WTC11 (cell line): ENCODE measurements around the gene MYOZ1. TPM values are rescaled to one million over a fixed set of nuclear protein-coding genes. Genes with fewer than 3 reads are reported as not detected.

ENCODE experiments used
- ATAC-seq: fragments of 200-7000 bp; cut with Tn5 transposase; 2 replicates; pipeline ENCODE4 v1.10.0; 2021; ENCODE audit warnings: mild to moderate bottlenecking, moderate library complexity
- CTCF ChIA-PET: fragments of 300-600 bp; sonication (Branson Sonifier 250); formaldehyde crosslinking; loops from one replicate; lab custom pipeline; 2021; ENCODE audit warnings: antibody characterized with exemption; lab: Charles Lee
- POLR2A ChIA-PET: fragments of 350-600 bp; sonication (Branson Sonifier 250); formaldehyde crosslinking; loops from one replicate; lab custom pipeline; 2021; ENCODE audit warnings: antibody characterized with exemption; lab: Charles Lee
- DNase-seq: peaks from one replicate; pipeline ENCODE4 v3.0.0; 2021; ENCODE audit warnings: low spot score
- H3K27ac Mint-ChIP-seq: 2 replicates; pipeline ENCODE4 v1.8.0; 2021; ENCODE audit warnings: mixed read lengths
- H3K27me3 Mint-ChIP-seq: 2 replicates; pipeline ENCODE4 v1.8.0; 2021; ENCODE audit warnings: low read depth, mild to moderate bottlenecking, moderate library complexity, mixed read lengths
- H3K36me3 Mint-ChIP-seq: 2 replicates; pipeline ENCODE4 v1.8.0; 2021; ENCODE audit warnings: mixed read lengths
- H3K4me1 Mint-ChIP-seq: 2 replicates; pipeline ENCODE4 v1.8.0; 2022; ENCODE audit warnings: mixed read lengths
- H3K4me3 Mint-ChIP-seq: 2 replicates; pipeline ENCODE4 v1.8.0; 2021; ENCODE audit warnings: mild to moderate bottlenecking, moderate library complexity, mixed read lengths
- H3K9me3 Mint-ChIP-seq: 2 replicates; pipeline ENCODE4 v1.8.0; 2021; ENCODE audit warnings: mixed read lengths
- FOXJ3 ChIP-seq: sonication (generic); formaldehyde crosslinking; IDR thresholded peaks from 2 replicates; pipeline ENCODE4 v1.9.0; 2021; ENCODE audit warnings: missing genetic modification reagents, mild to moderate bottlenecking, borderline replicate concordance
- GRHL2 ChIP-seq: fragments of 250-450 bp; sonication (Bioruptor Pico); IDR thresholded peaks from 2 replicates; pipeline ENCODE4 v1.8.0; 2022; ENCODE audit warnings: mild to moderate bottlenecking, moderate library complexity; ENCODE audit not compliant: insufficient replicate concordance, severe bottlenecking
- IRF2 ChIP-seq: sonication (generic); formaldehyde crosslinking; IDR thresholded peaks from 2 replicates; pipeline ENCODE4 v1.8.0; 2022; ENCODE audit warnings: low read depth, missing genetic modification reagents, borderline replicate concordance
- JUN ChIP-seq: sonication (generic); formaldehyde crosslinking; IDR thresholded peaks from 2 replicates; pipeline ENCODE4 v1.8.0; 2023; ENCODE audit warnings: mild to moderate bottlenecking, missing genetic modification reagents
- MYBL2 ChIP-seq: sonication (generic); formaldehyde crosslinking; IDR thresholded peaks from 2 replicates; pipeline ENCODE4 v1.8.1; 2023; ENCODE audit warnings: mild to moderate bottlenecking, moderate library complexity, missing genetic modification reagents
- NFYB ChIP-seq: sonication (generic); formaldehyde crosslinking; conservative IDR thresholded peaks from 2 replicates; pipeline ENCODE4 v1.8.0; 2022; ENCODE audit warnings: low read depth, missing genetic modification reagents
- NR3C1 ChIP-seq: sonication (generic); formaldehyde crosslinking; conservative IDR thresholded peaks from 2 replicates; pipeline ENCODE4 v1.8.1; 2023; ENCODE audit warnings: low read depth, mild to moderate bottlenecking, missing genetic modification reagents
- PRRX2 ChIP-seq: fragments of 250-450 bp; sonication (Bioruptor Pico); IDR thresholded peaks from 2 replicates; pipeline ENCODE4 v1.8.0; 2021; ENCODE audit warnings: mild to moderate bottlenecking
- TP53 ChIP-seq: sonication (generic); formaldehyde crosslinking; IDR thresholded peaks from 2 replicates; pipeline ENCODE4 v1.8.1; 2023; ENCODE audit warnings: mild to moderate bottlenecking, missing genetic modification reagents
- ZNF138 ChIP-seq: sonication (generic); formaldehyde crosslinking; conservative IDR thresholded peaks from 2 replicates; pipeline ENCODE4 v1.8.1; 2022; ENCODE audit warnings: mild to moderate bottlenecking, moderate library complexity, missing genetic modification reagents
- ZNF263 ChIP-seq: sonication (generic); formaldehyde crosslinking; IDR thresholded peaks from 2 replicates; pipeline ENCODE4 v1.8.1; 2022; ENCODE audit warnings: low read depth, mild to moderate bottlenecking, moderate library complexity, missing genetic modification reagents
- ZNF317 ChIP-seq: sonication (generic); formaldehyde crosslinking; IDR thresholded peaks from 2 replicates; pipeline ENCODE4 v1.8.1; 2023; ENCODE audit warnings: low read depth, mild to moderate bottlenecking, moderate library complexity, missing genetic modification reagents, borderline replicate concordance
- ZNF671 ChIP-seq: fragments of 250-450 bp; sonication (Bioruptor Pico); IDR thresholded peaks from 2 replicates; pipeline ENCODE4 v1.8.0; 2021; ENCODE audit warnings: mild to moderate bottlenecking
- total RNA-seq: library from RNA; stranded (reverse); gene quantifications from 3 replicates; pipeline ENCODE4 v1.2.3, GENCODE V29; 2021
- TF ChIP-seq, protein P1 (sequence below): sonication (generic); formaldehyde crosslinking; IDR thresholded peaks from 2 replicates; pipeline ENCODE4 v1.8.1; 2022; ENCODE audit warnings: mild to moderate bottlenecking, moderate library complexity, missing genetic modification reagents
- TF ChIP-seq, protein P2 (sequence below): fragments of 200-600 bp; IDR thresholded peaks from 2 replicates; pipeline ENCODE4 v1.8.0; 2022; ENCODE audit warnings: antibody characterized with exemption
- TF ChIP-seq, protein P3 (sequence below): sonication (generic); formaldehyde crosslinking; IDR thresholded peaks from 2 replicates; pipeline ENCODE4 v1.8.1; 2023; ENCODE audit warnings: mild to moderate bottlenecking, moderate library complexity, missing genetic modification reagents
- TF ChIP-seq, protein P4 (sequence below): sonication (generic); formaldehyde crosslinking; IDR thresholded peaks from 2 replicates; pipeline ENCODE4 v1.8.1; 2022; ENCODE audit warnings: mild to moderate bottlenecking, missing genetic modification reagents, moderate library complexity, borderline replicate concordance
- TF ChIP-seq, protein P5 (sequence below): sonication (generic); formaldehyde crosslinking; IDR thresholded peaks from 2 replicates; pipeline ENCODE4 v1.8.1; 2023; ENCODE audit warnings: mild to moderate bottlenecking, missing genetic modification reagents, moderate library complexity
- TF ChIP-seq, protein P6 (sequence below): fragments of 250-450 bp; sonication (Bioruptor Pico); IDR thresholded peaks from 2 replicates; pipeline ENCODE4 v1.8.0; 2021; ENCODE audit warnings: mild to moderate bottlenecking
- TF ChIP-seq, protein P7 (sequence below): sonication (generic); formaldehyde crosslinking; IDR thresholded peaks from 2 replicates; pipeline ENCODE4 v1.8.1; 2023; ENCODE audit warnings: mild to moderate bottlenecking, missing genetic modification reagents, borderline replicate concordance

The MYOZ1 gene
- total RNA-seq, 1 experiment from 2014 or later, result 3.0 TPM

DNA sequence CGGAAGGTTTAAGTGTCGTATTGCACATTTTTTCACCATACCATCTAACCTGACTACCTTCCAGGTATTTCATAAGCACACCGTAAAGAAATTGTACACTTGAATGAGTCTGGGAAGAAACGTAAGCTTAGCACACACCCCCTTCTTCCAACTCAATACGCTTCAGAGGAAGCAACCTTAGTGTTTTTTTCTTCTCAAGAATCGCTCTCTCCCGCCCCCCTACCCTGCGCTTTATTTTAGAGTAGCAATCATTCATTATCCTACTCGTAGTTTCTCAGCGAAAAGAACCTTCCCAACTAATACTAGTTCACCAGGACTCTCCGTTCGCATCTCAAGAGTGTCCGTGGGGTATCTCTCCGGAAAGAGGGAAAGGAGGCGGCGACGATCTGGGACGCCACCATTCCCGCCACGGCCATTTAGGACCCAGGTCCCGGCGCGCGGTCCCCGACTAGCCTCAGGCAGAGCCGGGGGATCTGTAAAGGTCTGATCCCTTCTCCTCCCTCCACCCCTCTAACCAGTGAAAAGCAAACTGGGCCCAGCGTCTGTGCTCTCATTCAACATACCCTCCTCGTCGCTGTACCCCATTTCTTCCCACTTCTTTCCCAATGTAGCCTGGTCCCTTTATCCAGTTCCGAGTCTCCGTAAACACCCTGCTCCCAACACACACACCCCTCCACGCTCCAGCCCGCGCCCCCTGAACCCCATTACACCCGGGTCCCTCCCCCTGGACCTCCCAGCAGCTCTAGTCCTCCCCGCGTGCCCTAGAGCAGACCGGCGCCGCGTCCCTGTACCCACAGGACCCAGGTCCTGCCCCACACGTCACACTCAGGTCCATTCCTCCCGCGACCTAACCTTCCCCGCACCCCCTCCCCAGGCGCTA is 16.0 kb downstream of the MYOZ1 start:
- peak; percentile 77 for ATAC-seq
- Mint-ChIP-seq H3K4me3 (peak overlapping the region; percentile 97), H3K4me1 (peaks cover 20% of the 10 kb centered on the region), H3K27ac (peak overlapping the region; percentile 99), H3K9me3 (no peaks in the 10 kb centered on the region), H3K36me3 (no peaks in the 10 kb centered on the region), H3K27me3 (no peaks in the 10 kb centered on the region)
- POLR2A ChIA-PET, result interaction anchor here (0.6 to 1.4 kb wide), 8 partner anchors 9 to 378 kb away, joined by 3 to 10 read pairs (median 4); partner anchors contain the start of genes DNAJC9 and USP54
- CTCF ChIA-PET, result interaction anchor here (0.6 to 1.7 kb wide), 4 partner anchors 18 to 96 kb away, joined by 3 to 12 read pairs (median 8); no protein-coding TSS in a partner anchor
- TF ChIP-seq NFYB (CRISPR knock-in tag) (no peak), JUN (CRISPR knock-in tag) (peak; percentile 32; the same call in 1 of the 2 replicates)
- TF ChIP-seq, protein P1, sequence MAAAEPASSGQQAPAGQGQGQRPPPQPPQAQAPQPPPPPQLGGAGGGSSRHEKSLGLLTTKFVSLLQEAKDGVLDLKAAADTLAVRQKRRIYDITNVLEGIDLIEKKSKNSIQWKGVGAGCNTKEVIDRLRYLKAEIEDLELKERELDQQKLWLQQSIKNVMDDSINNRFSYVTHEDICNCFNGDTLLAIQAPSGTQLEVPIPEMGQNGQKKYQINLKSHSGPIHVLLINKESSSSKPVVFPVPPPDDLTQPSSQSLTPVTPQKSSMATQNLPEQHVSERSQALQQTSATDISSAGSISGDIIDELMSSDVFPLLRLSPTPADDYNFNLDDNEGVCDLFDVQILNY, result 0 out of 2 replicates have a peak, but pooled peaks have one; percentile 55
- DNase-seq, result peak; percentile 63

DNA sequence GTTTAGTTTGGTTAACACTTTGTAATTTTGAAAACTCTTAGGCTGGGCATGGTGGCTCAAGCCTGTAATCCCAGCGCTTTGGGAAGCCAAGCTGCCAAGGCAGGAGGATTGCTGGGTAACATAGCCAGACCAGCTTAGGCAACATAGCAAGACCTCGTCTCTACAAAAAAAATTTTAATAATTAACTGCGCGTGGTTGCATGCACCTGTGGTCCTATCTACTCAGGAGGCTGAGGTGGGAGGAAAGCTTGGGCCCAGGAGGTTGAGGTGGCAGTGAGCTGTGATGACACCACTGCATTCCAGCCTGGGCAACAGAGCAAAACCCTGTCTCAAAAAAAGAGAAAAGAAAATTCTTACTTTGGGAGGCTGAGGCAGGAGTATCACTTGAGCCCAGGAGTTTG is 18.2 kb downstream of the MYOZ1 start:
- DNase-seq (no peak), ATAC-seq (no peak)
- H3K27me3 Mint-ChIP-seq, result no peaks in the 10 kb centered on the region
- H3K36me3 Mint-ChIP-seq, result no peaks in the 10 kb centered on the region
- POLR2A ChIA-PET, result no interaction called here
- no peak overlapping the region for H3K4me3 Mint-ChIP-seq
- no peak overlapping the region; the same call in 1 of the 2 replicates for H3K27ac Mint-ChIP-seq
- H3K4me1 Mint-ChIP-seq, result peaks cover 20% of the 10 kb centered on the region
- CTCF ChIA-PET, result no interaction called here
- no peaks in the 10 kb centered on the region for H3K9me3 Mint-ChIP-seq
- no peak for TF ChIP-seq ZNF138 (CRISPR knock-in tag)
- TF ChIP-seq, protein P2, sequence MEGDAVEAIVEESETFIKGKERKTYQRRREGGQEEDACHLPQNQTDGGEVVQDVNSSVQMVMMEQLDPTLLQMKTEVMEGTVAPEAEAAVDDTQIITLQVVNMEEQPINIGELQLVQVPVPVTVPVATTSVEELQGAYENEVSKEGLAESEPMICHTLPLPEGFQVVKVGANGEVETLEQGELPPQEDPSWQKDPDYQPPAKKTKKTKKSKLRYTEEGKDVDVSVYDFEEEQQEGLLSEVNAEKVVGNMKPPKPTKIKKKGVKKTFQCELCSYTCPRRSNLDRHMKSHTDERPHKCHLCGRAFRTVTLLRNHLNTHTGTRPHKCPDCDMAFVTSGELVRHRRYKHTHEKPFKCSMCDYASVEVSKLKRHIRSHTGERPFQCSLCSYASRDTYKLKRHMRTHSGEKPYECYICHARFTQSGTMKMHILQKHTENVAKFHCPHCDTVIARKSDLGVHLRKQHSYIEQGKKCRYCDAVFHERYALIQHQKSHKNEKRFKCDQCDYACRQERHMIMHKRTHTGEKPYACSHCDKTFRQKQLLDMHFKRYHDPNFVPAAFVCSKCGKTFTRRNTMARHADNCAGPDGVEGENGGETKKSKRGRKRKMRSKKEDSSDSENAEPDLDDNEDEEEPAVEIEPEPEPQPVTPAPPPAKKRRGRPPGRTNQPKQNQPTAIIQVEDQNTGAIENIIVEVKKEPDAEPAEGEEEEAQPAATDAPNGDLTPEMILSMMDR, result no peak
- TF ChIP-seq ZNF317 (CRISPR knock-in tag), result no peak
- TF ChIP-seq NR3C1 (CRISPR knock-in tag), result no peak
- TF ChIP-seq TP53, result no peak
- TF ChIP-seq MYBL2 (CRISPR knock-in tag), result no peak
- TF ChIP-seq, protein P3, sequence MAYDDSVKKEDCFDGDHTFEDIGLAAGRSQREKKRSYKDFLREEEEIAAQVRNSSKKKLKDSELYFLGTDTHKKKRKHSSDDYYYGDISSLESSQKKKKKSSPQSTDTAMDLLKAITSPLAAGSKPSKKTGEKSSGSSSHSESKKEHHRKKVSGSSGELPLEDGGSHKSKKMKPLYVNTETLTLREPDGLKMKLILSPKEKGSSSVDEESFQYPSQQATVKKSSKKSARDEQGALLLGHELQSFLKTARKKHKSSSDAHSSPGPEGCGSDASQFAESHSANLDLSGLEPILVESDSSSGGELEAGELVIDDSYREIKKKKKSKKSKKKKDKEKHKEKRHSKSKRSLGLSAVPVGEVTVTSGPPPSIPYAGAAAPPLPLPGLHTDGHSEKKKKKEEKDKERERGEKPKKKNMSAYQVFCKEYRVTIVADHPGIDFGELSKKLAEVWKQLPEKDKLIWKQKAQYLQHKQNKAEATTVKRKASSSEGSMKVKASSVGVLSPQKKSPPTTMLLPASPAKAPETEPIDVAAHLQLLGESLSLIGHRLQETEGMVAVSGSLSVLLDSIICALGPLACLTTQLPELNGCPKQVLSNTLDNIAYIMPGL (CRISPR knock-in tag), result no peak
- TF ChIP-seq FOXJ3 (CRISPR knock-in tag), result no peak
- TF ChIP-seq ZNF263 (CRISPR knock-in tag), result no peak
- no peak for TF ChIP-seq ZNF671 (CRISPR knock-in tag)
- TF ChIP-seq PRRX2 (CRISPR knock-in tag), result no peak
- no peak for TF ChIP-seq IRF2 (CRISPR knock-in tag)
- TF ChIP-seq, protein P4, sequence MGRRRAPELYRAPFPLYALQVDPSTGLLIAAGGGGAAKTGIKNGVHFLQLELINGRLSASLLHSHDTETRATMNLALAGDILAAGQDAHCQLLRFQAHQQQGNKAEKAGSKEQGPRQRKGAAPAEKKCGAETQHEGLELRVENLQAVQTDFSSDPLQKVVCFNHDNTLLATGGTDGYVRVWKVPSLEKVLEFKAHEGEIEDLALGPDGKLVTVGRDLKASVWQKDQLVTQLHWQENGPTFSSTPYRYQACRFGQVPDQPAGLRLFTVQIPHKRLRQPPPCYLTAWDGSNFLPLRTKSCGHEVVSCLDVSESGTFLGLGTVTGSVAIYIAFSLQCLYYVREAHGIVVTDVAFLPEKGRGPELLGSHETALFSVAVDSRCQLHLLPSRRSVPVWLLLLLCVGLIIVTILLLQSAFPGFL (CRISPR knock-in tag), result no peak
- TF ChIP-seq, protein P5, sequence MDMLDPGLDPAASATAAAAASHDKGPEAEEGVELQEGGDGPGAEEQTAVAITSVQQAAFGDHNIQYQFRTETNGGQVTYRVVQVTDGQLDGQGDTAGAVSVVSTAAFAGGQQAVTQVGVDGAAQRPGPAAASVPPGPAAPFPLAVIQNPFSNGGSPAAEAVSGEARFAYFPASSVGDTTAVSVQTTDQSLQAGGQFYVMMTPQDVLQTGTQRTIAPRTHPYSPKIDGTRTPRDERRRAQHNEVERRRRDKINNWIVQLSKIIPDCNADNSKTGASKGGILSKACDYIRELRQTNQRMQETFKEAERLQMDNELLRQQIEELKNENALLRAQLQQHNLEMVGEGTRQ, result no peak
- TF ChIP-seq GRHL2, result no peak
- TF ChIP-seq, protein P6, sequence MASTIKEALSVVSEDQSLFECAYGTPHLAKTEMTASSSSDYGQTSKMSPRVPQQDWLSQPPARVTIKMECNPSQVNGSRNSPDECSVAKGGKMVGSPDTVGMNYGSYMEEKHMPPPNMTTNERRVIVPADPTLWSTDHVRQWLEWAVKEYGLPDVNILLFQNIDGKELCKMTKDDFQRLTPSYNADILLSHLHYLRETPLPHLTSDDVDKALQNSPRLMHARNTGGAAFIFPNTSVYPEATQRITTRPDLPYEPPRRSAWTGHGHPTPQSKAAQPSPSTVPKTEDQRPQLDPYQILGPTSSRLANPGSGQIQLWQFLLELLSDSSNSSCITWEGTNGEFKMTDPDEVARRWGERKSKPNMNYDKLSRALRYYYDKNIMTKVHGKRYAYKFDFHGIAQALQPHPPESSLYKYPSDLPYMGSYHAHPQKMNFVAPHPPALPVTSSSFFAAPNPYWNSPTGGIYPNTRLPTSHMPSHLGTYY (CRISPR knock-in tag), result no peak
- TF ChIP-seq, protein P7, sequence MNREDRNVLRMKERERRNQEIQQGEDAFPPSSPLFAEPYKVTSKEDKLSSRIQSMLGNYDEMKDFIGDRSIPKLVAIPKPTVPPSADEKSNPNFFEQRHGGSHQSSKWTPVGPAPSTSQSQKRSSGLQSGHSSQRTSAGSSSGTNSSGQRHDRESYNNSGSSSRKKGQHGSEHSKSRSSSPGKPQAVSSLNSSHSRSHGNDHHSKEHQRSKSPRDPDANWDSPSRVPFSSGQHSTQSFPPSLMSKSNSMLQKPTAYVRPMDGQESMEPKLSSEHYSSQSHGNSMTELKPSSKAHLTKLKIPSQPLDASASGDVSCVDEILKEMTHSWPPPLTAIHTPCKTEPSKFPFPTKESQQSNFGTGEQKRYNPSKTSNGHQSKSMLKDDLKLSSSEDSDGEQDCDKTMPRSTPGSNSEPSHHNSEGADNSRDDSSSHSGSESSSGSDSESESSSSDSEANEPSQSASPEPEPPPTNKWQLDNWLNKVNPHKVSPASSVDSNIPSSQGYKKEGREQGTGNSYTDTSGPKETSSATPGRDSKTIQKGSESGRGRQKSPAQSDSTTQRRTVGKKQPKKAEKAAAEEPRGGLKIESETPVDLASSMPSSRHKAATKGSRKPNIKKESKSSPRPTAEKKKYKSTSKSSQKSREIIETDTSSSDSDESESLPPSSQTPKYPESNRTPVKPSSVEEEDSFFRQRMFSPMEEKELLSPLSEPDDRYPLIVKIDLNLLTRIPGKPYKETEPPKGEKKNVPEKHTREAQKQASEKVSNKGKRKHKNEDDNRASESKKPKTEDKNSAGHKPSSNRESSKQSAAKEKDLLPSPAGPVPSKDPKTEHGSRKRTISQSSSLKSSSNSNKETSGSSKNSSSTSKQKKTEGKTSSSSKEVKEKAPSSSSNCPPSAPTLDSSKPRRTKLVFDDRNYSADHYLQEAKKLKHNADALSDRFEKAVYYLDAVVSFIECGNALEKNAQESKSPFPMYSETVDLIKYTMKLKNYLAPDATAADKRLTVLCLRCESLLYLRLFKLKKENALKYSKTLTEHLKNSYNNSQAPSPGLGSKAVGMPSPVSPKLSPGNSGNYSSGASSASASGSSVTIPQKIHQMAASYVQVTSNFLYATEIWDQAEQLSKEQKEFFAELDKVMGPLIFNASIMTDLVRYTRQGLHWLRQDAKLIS (CRISPR knock-in tag), result no peak
